ENCODE data around the gene SPAST. TPM values are rescaled to one million over a fixed set of nuclear protein-coding genes. Genes with fewer than 3 reads are reported as not detected.

Gene SPAST
- total RNA-seq, 1 experiment from 2014 or later, result 32.8 TPM

- H4K91ac ChIP-seq (ENCODE audit: insufficient read length, low read depth, low read length), result no peak overlapping the region
These were observed 125.7 kb downstream of the SPAST start for GRCh38 chr2:32189011-32189410.

More at GRCh38 chr2:32189011-32189410, 125.7 kb downstream of the SPAST start:
- no peak overlapping the region for H3K56ac ChIP-seq (ENCODE audit: insufficient read length, low read depth, low read length)
- H3K4ac ChIP-seq (ENCODE audit: low read depth, low read length), result no peak overlapping the region
- no peak overlapping the region for H2BK12ac ChIP-seq (ENCODE audit: insufficient read length, low read depth, low read length)
- H3K4me2 ChIP-seq (ENCODE audit: insufficient read depth, insufficient read length, low read length), result no peak overlapping the region
- no peak overlapping the region for H2BK20ac ChIP-seq (ENCODE audit: low read depth, low read length, poor library complexity, severe bottlenecking)
- no peak for DNase-seq
- no peak overlapping the region for H3K14ac ChIP-seq (ENCODE audit: insufficient read depth, low read length)
- no peaks in the 10 kb centered on the region for H3K27me3 Mint-ChIP-seq (ENCODE audit: low read depth)
- H3K79me2 ChIP-seq (ENCODE audit: insufficient read depth, low read length), result no peaks in the 10 kb centered on the region
- no peak overlapping the region for H2BK5ac ChIP-seq (ENCODE audit: insufficient read length, low read length)
- H3K23ac ChIP-seq (ENCODE audit: insufficient read length, low read depth, low read length), result no peak overlapping the region
- no peaks in the 10 kb centered on the region for H3K4me1 Mint-ChIP-seq
- H4K8ac ChIP-seq (replicated peaks; ENCODE audit: insufficient read length, low read depth, low read length), result no peak overlapping the region
- no peak overlapping the region for H3K9ac ChIP-seq (ENCODE audit: extremely low read depth, insufficient read length, low read length)
- H2BK120ac ChIP-seq (ENCODE audit: low read depth, low read length, poor library complexity, severe bottlenecking), result no peak overlapping the region
- H2AFZ ChIP-seq (ENCODE audit: low read length), result no peak overlapping the region
- no peak overlapping the region for H3K27ac ChIP-seq (ENCODE audit: insufficient read length, low read depth, low read length)
- H3K9me3 ChIP-seq (ENCODE audit: control insufficient read depth, low read depth, low read length), result no peaks in the 10 kb centered on the region
- no peak overlapping the region for H2BK15ac ChIP-seq (ENCODE audit: low read depth, low read length)
- H3K27me3 ChIP-seq (ENCODE audit: insufficient read depth, low read length), result no peaks in the 10 kb centered on the region
- no peak overlapping the region for H3K27ac Mint-ChIP-seq
- no peak overlapping the region for H3K18ac ChIP-seq (ENCODE audit: insufficient read length, low read depth, low read length)
- no peaks in the 10 kb centered on the region for H3K23me2 ChIP-seq (ENCODE audit: insufficient read length, low read depth, low read length, poor library complexity, severe bottlenecking)
- WGBS (ENCODE audit: extremely low coverage, insufficient read length, low lambda C conversion rate), result no CpG with 5 or more reads among the region's 6 CpGs
- H2AK5ac ChIP-seq (ENCODE audit: insufficient read length, low read length), result no peak overlapping the region
- H3K9me3 Mint-ChIP-seq, result no peaks in the 10 kb centered on the region
- H3T11ph ChIP-seq (ENCODE audit: low read length), result no peak overlapping the region
- no peaks in the 10 kb centered on the region for H4K20me1 ChIP-seq (ENCODE audit: control insufficient read depth, insufficient read depth, insufficient read length)
- H3K36me3 Mint-ChIP-seq (ENCODE audit: insufficient read depth in 1 of 3, low read depth in 3 of 3), result peaks cover 8 to 34% (median 24%) of the 10 kb centered on the region in 3 experiments; a peak in 6 of 7 replicates
- TF ChIP-seq CTCF (conservative IDR thresholded peaks at IDR 0.05), result no peak
- H3K4me1 ChIP-seq (ENCODE audit: insufficient read depth, low read length), result no peaks in the 10 kb centered on the region
- H3K79me1 ChIP-seq (ENCODE audit: insufficient read depth, low read depth, low read length, poor library complexity, severe bottlenecking), result no peaks in the 10 kb centered on the region
- H4K5ac ChIP-seq (ENCODE audit: insufficient read length, low read depth, low read length), result no peak overlapping the region
- H3K4me3 Mint-ChIP-seq, result no peak overlapping the region

Measured in H9 (cell line).